Measurements from ENCODE around the gene REEP1. TPM values are rescaled to one million over a fixed set of nuclear protein-coding genes. Genes with fewer than 3 reads are reported as not detected.

Gene REEP1
- total RNA-seq, 6 experiments from 2014 or later, result 0.61 to 1.8 (median 0.85) TPM

DNA sequence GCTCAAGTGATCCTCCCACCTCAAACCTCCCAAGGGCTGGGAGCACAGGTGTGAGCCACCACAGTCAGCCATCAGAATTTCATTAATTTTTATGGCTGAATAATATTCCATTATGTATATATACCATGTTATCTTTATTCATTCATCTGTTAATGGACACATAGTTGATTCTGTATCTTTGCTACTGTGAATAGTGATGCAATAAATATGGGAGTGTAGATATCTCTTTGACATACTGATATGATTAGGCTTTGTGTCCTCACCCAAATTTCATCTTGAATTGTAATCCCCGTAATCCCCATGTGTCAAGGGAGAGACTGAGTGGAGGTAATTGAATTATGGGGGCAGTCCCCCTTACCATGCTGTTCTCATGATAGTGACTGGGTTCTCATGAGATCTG, 38.2 kb upstream of the REEP1 start:
- TF ChIP-seq, protein P1, sequence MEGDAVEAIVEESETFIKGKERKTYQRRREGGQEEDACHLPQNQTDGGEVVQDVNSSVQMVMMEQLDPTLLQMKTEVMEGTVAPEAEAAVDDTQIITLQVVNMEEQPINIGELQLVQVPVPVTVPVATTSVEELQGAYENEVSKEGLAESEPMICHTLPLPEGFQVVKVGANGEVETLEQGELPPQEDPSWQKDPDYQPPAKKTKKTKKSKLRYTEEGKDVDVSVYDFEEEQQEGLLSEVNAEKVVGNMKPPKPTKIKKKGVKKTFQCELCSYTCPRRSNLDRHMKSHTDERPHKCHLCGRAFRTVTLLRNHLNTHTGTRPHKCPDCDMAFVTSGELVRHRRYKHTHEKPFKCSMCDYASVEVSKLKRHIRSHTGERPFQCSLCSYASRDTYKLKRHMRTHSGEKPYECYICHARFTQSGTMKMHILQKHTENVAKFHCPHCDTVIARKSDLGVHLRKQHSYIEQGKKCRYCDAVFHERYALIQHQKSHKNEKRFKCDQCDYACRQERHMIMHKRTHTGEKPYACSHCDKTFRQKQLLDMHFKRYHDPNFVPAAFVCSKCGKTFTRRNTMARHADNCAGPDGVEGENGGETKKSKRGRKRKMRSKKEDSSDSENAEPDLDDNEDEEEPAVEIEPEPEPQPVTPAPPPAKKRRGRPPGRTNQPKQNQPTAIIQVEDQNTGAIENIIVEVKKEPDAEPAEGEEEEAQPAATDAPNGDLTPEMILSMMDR (IDR thresholded peaks at IDR 0.05), result no peak
- no peak for TF ChIP-seq POLR2A (IDR thresholded peaks at IDR 0.05)
- ATAC-seq, result no peak
- no peaks in the 10 kb centered on the region for H3K9me3 ChIP-seq
- intact Hi-C loops (cut with DNase I), result no loop called here
- no peaks in the 10 kb centered on the region for H3K36me3 ChIP-seq
- no peaks in the 10 kb centered on the region for H3K4me1 ChIP-seq
- WGBS (ENCODE audit: insufficient coverage, low coverage, low lambda C conversion rate, missing lambda C conversion rate), result 100% methylated on average over 1 of the region's 1 CpG
- no peak overlapping the region for H3K4me3 ChIP-seq
- no peak overlapping the region for H3K27ac ChIP-seq
- H3K27me3 ChIP-seq, result no peaks in the 10 kb centered on the region
- DNase-seq, result no peak

DNA sequence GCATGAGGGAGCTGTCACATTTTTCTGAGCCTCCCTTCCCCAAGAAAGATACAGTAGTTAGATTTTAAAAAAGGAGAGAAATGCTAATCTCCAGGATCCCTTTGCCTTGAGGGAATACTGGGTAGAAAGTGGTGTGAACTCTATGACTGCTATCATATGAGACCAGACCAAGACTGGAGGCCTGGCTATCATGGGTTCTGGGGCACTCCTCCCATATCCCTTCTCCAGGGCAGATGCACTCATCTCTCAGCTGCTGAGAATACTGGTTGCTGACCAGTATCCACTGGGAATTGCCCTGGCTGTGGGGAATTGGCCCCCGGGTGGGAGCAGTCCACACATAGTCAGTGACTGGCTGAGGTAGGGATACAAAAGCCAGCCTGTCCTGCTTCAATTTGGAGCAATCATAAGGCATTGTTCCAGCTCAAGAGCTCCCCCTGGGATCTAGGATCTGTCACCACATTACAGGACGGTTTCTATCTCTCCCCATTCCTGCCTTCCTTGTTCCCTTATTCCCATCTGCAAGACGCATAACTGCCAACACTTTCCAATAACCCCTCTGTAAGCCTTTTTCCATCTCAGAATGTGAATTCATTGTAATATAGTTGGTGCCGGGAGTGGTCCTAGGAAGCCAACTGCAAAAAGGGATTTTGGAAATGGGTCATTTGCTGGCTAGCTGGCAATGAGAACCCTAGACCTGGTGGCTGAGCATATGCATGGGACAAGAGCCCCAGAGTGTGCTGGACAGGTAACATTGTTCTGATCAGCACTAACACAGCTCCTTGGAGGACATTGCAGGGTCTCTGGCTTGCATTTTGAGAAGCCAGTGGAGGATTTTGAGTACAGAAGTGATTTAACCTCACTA, 35.4 kb upstream of the REEP1 start:
- intact Hi-C loops (cut with DNase I), result no loop called here
- 27% methylated on average over 3 of the region's 4 CpGs for WGBS (ENCODE audit: insufficient coverage, low coverage, low lambda C conversion rate, missing lambda C conversion rate)
- TF ChIP-seq, protein P1 (IDR thresholded peaks at IDR 0.05), result peak; percentile 56 to 70 (median 64)
- TF ChIP-seq POLR2A (IDR thresholded peaks at IDR 0.05), result no peak
- Histone ChIP-seq H3K27ac (no peak overlapping the region), H3K9me3 (no peaks in the 10 kb centered on the region), H3K27me3 (no peaks in the 10 kb centered on the region), H3K4me3 (no peak overlapping the region), H3K36me3 (no peaks in the 10 kb centered on the region), H3K4me1 (peaks cover 0 to 10% (median 1%) of the 10 kb centered on the region in 4 donors)
- ATAC-seq, result peak; percentile 89 to 92 (median 90)
- peak in 1 of 3 donors; percentile 59 for DNase-seq

DNA sequence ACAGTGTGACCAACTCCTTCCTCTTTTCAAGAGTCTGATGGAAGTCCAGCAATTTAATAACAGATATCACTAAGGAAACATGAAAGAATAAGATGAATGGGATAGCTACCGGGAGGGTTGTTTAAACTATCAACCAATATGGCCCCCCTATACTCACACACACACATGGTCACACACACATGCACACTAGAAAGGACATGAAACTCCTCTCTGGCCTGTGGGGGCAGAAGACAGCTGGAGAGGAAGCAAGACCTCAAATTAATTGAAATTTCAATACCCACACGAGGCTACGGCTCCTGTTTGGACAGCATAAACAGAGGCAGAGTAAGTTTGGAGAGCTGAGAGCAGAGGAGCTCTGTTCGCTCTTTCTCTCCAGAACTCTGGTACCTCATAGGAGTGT, 34.7 kb upstream of the REEP1 start:
- Histone ChIP-seq H3K27ac (no peak overlapping the region), H3K9me3 (no peaks in the 10 kb centered on the region), H3K4me1 (peaks cover 0 to 17% (median 5%) of the 10 kb centered on the region in 4 donors), H3K27me3 (no peaks in the 10 kb centered on the region), H3K4me3 (no peak overlapping the region), H3K36me3 (no peaks in the 10 kb centered on the region)
- WGBS (ENCODE audit: insufficient coverage, low coverage, low lambda C conversion rate, missing lambda C conversion rate), result 17% methylated on average over 3 of the region's 4 CpGs
- TF ChIP-seq POLR2A (IDR thresholded peaks at IDR 0.05), result no peak
- TF ChIP-seq, protein P1 (IDR thresholded peaks at IDR 0.05), result no peak
- ATAC-seq (no peak), DNase-seq (no peak)
- intact Hi-C loops (cut with DNase I), result no loop called here

DNA sequence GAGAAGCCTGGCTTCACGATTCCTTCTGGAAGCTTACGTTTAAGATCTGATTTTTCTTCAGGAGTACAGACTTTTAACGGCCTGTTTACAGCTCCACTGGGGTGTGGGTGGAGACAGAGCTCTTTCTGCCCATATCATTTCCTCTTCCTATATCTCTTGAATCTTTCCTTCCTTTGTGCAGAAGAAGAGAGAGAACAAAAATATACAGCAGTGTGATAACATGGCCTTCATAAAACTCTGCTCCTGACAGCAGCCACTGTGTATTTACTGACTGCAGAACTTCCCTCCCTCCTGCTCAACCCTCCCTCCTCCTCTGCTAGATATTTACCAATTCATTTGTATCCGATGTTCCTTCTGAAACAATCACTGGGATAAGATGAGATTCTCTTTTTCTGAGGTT, 34.1 kb upstream of the REEP1 start:
- 51% methylated on average over 4 of the region's 4 CpGs for WGBS (ENCODE audit: insufficient coverage, low coverage, low lambda C conversion rate, missing lambda C conversion rate)
- Histone ChIP-seq H3K27me3 (no peaks in the 10 kb centered on the region), H3K4me3 (no peak overlapping the region), H3K4me1 (peaks cover 0 to 23% (median 7%) of the 10 kb centered on the region in 4 donors), H3K36me3 (no peaks in the 10 kb centered on the region), H3K27ac (no peak overlapping the region), H3K9me3 (no peaks in the 10 kb centered on the region)
- ATAC-seq, result no peak
- intact Hi-C loops (cut with DNase I), result no loop called here
- no peak for DNase-seq
- TF ChIP-seq, protein P1 (IDR thresholded peaks at IDR 0.05), result no peak
- TF ChIP-seq POLR2A (IDR thresholded peaks at IDR 0.05), result no peak
